Endodermal cell (in vitro differentiated cells): Measurements from ENCODE around the gene RABGAP1L. TPM values are rescaled to one million over a fixed set of nuclear protein-coding genes. Genes with fewer than 3 reads are reported as not detected.
"Not testable (repeated sequence)": the region's sequence is repeated elsewhere in the genome, so short reads cannot be mapped to it uniquely, and the experiment has no call there.

Experiments
- DNase-seq: peaks from one replicate; pipeline ENCODE4 v3.0.0-alpha.2; 2017
- H3K27ac ChIP-seq: 2 replicates; pipeline ENCODE4 v1.5.1; 2013; ENCODE audit warnings: mild to moderate bottlenecking, low read depth, low read length, moderate library complexity
- H3K27me3 ChIP-seq: 2 replicates; pipeline ENCODE4 v1.6.1; 2013; ENCODE audit warnings: mild to moderate bottlenecking, low read length, moderate library complexity; ENCODE audit not compliant: insufficient read depth, control insufficient read depth, poor library complexity, severe bottlenecking
- H3K36me3 ChIP-seq: 2 replicates; pipeline ENCODE4 v1.7.0; 2013; ENCODE audit warnings: mild to moderate bottlenecking, low read length, moderate library complexity; ENCODE audit not compliant: control insufficient read depth, insufficient read depth
- H3K4me1 ChIP-seq: one replicate; pipeline ENCODE4 v1.7.0; 2013; ENCODE audit warnings: low read length; ENCODE audit not compliant: control insufficient read depth, insufficient read depth
- H3K4me3 ChIP-seq: 2 replicates; pipeline ENCODE4 v1.5.1; 2013; ENCODE audit warnings: mild to moderate bottlenecking, low read length, moderate library complexity
- H3K9ac ChIP-seq: 2 replicates; pipeline ENCODE4 v1.6.1; 2013; ENCODE audit warnings: mild to moderate bottlenecking, low read length, moderate library complexity; ENCODE audit not compliant: poor library complexity, severe bottlenecking; ENCODE audit errors: extremely low read depth
- H3K9me3 ChIP-seq: 2 replicates; pipeline ENCODE4 v1.6.1; 2013; ENCODE audit warnings: mild to moderate bottlenecking, low read length, moderate library complexity; ENCODE audit not compliant: control insufficient read depth
- H3K27ac Mint-ChIP-seq: 2 replicates; pipeline ENCODE4 v1.8.0; 2020; ENCODE audit warnings: mixed read lengths
- H3K27me3 Mint-ChIP-seq: 2 replicates; pipeline ENCODE4 v1.8.0; 2021; ENCODE audit warnings: mild to moderate bottlenecking, mixed read lengths; ENCODE audit not compliant: insufficient read depth
- H3K36me3 Mint-ChIP-seq: 2 replicates; pipeline ENCODE4 v1.8.0; 2020; ENCODE audit warnings: low read depth, mixed read lengths
- H3K4me1 Mint-ChIP-seq: 2 replicates; pipeline ENCODE4 v1.8.0; 2020; ENCODE audit warnings: mixed read lengths
- H3K4me3 Mint-ChIP-seq: 2 replicates; pipeline ENCODE4 v1.8.0; 2020; ENCODE audit warnings: mild to moderate bottlenecking, moderate library complexity, mixed read lengths
- H3K9me3 Mint-ChIP-seq: 2 replicates; pipeline ENCODE4 v1.8.0; 2020; ENCODE audit warnings: mild to moderate bottlenecking, mixed read lengths
- CTCF ChIP-seq: fragments of 200-600 bp; sonication (generic); conservative IDR thresholded peaks from 2 replicates; pipeline ENCODE4 v1.5.0; 2021; ENCODE audit warnings: antibody characterized with exemption, mild to moderate bottlenecking
- WGBS, 2 experiments: methylation state at CpG; one replicate each; pipeline versions ENCODE4 v1.1.5 to v1.1.7; 2013; ENCODE audit warnings: missing lambda C conversion rate in 2 of 2, mixed read lengths in 1 of 2; ENCODE audit not compliant: insufficient coverage in 1 of 2, insufficient read length in 1 of 2; 5-methylcytosine and 5-hydroxymethylcytosine counted together
- total RNA-seq, 2 donors: library from RNA; stranded (reverse); fragmentation: NEBNext Ultra II Directional in 1 of 2; extraction: Animal tissue kit (Norgen Biotek cat#: 25700) in 1 of 2; gene quantifications; 2 replicates in 1 of 2; 3 replicates in 1 of 2; pipeline ENCODE4 v1.2.1, GENCODE V29; 2021

Gene RABGAP1L
- total RNA-seq, 2 donors from 2014 or later = 32.5 to 36.9 TPM

GRCh38 chr1:174839211-174839610, 679.9 kb downstream of the RABGAP1L start:
- WGBS, 2 experiments = 81% methylated on average over 1 of the region's 1 CpG; no CpG with 5 or more reads in 1 of the 2 experiments
- Histone ChIP-seq H3K27ac (no peak overlapping the region), H3K4me1 (peaks cover 4% of the 10 kb centered on the region), H3K36me3 (no peaks in the 10 kb centered on the region), H3K4me3 (no peak overlapping the region), H3K27me3 (no peaks in the 10 kb centered on the region), H3K9ac (no peak overlapping the region), H3K9me3 (no peaks in the 10 kb centered on the region)
- H3K4me3 Mint-ChIP-seq = no peak overlapping the region
- no peak for DNase-seq
- H3K4me1 Mint-ChIP-seq = no peaks in the 10 kb centered on the region
- no peak for TF ChIP-seq CTCF
- H3K27ac Mint-ChIP-seq = no peak overlapping the region
- H3K9me3 Mint-ChIP-seq = no peaks in the 10 kb centered on the region
- no peaks in the 10 kb centered on the region for H3K27me3 Mint-ChIP-seq
- no peaks in the 10 kb centered on the region for H3K36me3 Mint-ChIP-seq

GRCh38 chr1:174841747-174842146, 682.4 kb downstream of the RABGAP1L start:
- DNase-seq = no peak
- no peaks in the 10 kb centered on the region for H3K9me3 Mint-ChIP-seq

GRCh38 chr1:174848593-174849560, 689.6 kb downstream of the RABGAP1L start:
- H3K36me3 Mint-ChIP-seq, H3K4me1 ChIP-seq, H3K4me3 ChIP-seq, H3K27ac ChIP-seq, H3K27me3 ChIP-seq, H3K4me1 Mint-ChIP-seq, H3K27me3 Mint-ChIP-seq, H3K9ac ChIP-seq, DNase-seq, H3K36me3 ChIP-seq, H3K9me3 ChIP-seq: not testable (repeated sequence)
- WGBS, 2 experiments = 71% methylated on average over 17 of the region's 36 CpGs; no CpG with 5 or more reads in 1 of the 2 experiments
- Mint-ChIP-seq H3K27ac (peak overlapping the region; percentile 85), H3K4me3 (peak overlapping the region; percentile 49), H3K9me3 (peaks cover 14% of the 10 kb centered on the region)

More at GRCh38 chr1:174841747-174842146, 682.4 kb downstream of the RABGAP1L start:
- H3K4me1 Mint-ChIP-seq = no peaks in the 10 kb centered on the region
- Histone ChIP-seq H3K27me3 (no peaks in the 10 kb centered on the region), H3K4me3 (no peak overlapping the region), H3K9me3 (no peaks in the 10 kb centered on the region), H3K27ac (no peak overlapping the region), H3K4me1 (no peaks in the 10 kb centered on the region), H3K36me3 (no peaks in the 10 kb centered on the region), H3K9ac (no peak overlapping the region)
- H3K27ac Mint-ChIP-seq = no peak overlapping the region
- 80% methylated on average over 1 of the region's 1 CpG; no CpG with 5 or more reads in 1 of the 2 experiments for WGBS, 2 experiments
- H3K27me3 Mint-ChIP-seq = no peaks in the 10 kb centered on the region
- no peak for TF ChIP-seq CTCF
- H3K36me3 Mint-ChIP-seq = no peaks in the 10 kb centered on the region
- H3K4me3 Mint-ChIP-seq = no peak overlapping the region
